Measurements from ENCODE around the gene UNCX.

The UNCX gene

DNA sequence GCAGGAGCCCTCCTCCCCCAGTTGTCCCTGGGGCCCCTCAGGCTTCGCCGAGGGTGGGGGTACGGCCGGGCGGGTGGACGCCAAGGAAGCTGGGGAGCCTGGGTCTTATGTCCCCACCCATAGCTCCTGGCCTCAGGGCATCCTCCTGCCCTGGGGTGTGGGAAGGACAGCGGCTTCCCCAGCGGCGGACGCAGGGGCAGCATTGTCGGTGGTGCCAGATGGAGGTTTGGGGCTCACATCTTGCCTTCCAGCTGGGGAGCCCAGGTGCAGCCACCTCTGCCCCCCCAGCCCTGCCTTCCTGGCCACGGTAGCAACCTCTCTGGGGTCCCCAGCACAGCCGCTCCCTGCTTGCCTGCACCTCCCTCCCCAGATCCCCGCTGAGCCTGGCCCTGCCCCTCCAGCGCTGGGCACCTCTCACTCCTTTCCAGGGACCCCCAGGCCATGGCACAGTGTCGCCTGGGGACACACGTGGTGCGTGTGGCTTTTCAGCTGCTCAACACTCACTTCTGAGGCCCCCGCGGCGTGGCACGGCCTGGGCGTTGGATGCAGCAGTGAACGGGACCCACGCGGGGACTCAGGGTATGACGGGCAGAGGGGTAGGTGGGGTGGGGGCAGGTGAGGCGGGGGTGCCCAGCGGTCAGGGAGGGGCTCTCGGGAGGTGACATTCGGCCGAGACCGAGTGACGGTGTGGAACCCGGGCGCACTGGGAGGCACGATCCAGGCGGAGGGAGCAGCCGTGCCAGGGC is 53.1 kb downstream of the UNCX start:
- no peak overlapping the region for H3K27ac Mint-ChIP-seq
- DNase-seq (ENCODE audit: low spot score in 2 of 2) (no peak), ATAC-seq (ENCODE audit: low read depth) (no peak)
- H3K4me1 Mint-ChIP-seq: no peaks in the 10 kb centered on the region
- peaks cover 6% of the 10 kb centered on the region for H3K27me3 Mint-ChIP-seq
- no peak overlapping the region for H3K4me3 Mint-ChIP-seq
- H3K9me3 Mint-ChIP-seq: no peaks in the 10 kb centered on the region
- H3K36me3 Mint-ChIP-seq: no peaks in the 10 kb centered on the region
